H1 (cell line): ENCODE results near the gene SPRR2B. TPM values are rescaled to one million over a fixed set of nuclear protein-coding genes. Genes with fewer than 3 reads are reported as not detected.

ENCODE experiments used
- CTCF ChIA-PET: fragments of 300-600 bp; sonication (Branson Sonifier 250); formaldehyde crosslinking; loops from one replicate; lab custom pipeline; 2021; ENCODE audit not compliant: partially characterized antibody; lab: Charles Lee
- POLR2A ChIA-PET: fragments of 300-600 bp; sonication (Branson Sonifier 250); formaldehyde crosslinking; loops from one replicate; lab custom pipeline; 2021; ENCODE audit warnings: inconsistent platforms; ENCODE audit not compliant: partially characterized antibody; lab: Charles Lee
- DNase-seq, 2 experiments: peaks; one replicate each; pipeline versions ENCODE4 v3.0.0 to v3.0.0-alpha.2; 2010 to 2022; ENCODE audit warnings: low spot score in 2 of 2, low read depth in 1 of 2, mixed read lengths in 1 of 2
- FAIRE-seq: peaks from 2 replicates; lab custom pipeline; 2011; peaks lifted over from hg19 to GRCh38; lab: Jason Lieb, UNC
- H2AFZ ChIP-seq: 2 replicates; pipeline ENCODE4 v1.8.1; 2012; ENCODE audit warnings: low read length, inconsistent platforms
- H2AK5ac ChIP-seq: 2 replicates; pipeline ENCODE4 v1.6.1; 2013; ENCODE audit warnings: low read depth, low read length
- H2BK120ac ChIP-seq: replicated peaks from 2 replicates; pipeline ENCODE3; 2013; ENCODE audit warnings: low read depth, low read length, inconsistent platforms
- H2BK12ac ChIP-seq: 2 replicates; pipeline ENCODE4 v1.6.1; 2013; ENCODE audit warnings: low read depth, low read length
- H2BK15ac ChIP-seq: 2 replicates; pipeline ENCODE4 v1.6.1; 2013; ENCODE audit warnings: low read length
- H2BK20ac ChIP-seq: 2 replicates; pipeline ENCODE4 v1.6.1; 2013; ENCODE audit warnings: low read length
- H2BK5ac ChIP-seq: 2 replicates; pipeline ENCODE4 v1.6.1; 2013; ENCODE audit warnings: low read depth, low read length
- H3K14ac ChIP-seq: 2 replicates; pipeline ENCODE4 v1.6.1; 2013; ENCODE audit warnings: inconsistent platforms; ENCODE audit not compliant: insufficient read length
- H3K18ac ChIP-seq: 2 replicates; pipeline ENCODE4 v1.6.1; 2013; ENCODE audit warnings: low read length; ENCODE audit errors: extremely low read depth
- H3K23ac ChIP-seq: 2 replicates; pipeline ENCODE4 v1.6.1; 2013; ENCODE audit warnings: inconsistent platforms; ENCODE audit not compliant: insufficient read length
- H3K23me2 ChIP-seq: 2 replicates; pipeline ENCODE4 v1.6.1; 2013; ENCODE audit warnings: low read depth, low read length
- H3K27ac ChIP-seq: 2 replicates; pipeline ENCODE4 v1.6.1; 2011; ENCODE audit warnings: low read depth, low read length, inconsistent platforms
- H3K27me3 ChIP-seq, 4 experiments: replicated peaks in 1 of 4; 1 replicate in 1 of 4; 2 replicates in 3 of 4; pipeline versions ENCODE4 v1.6.1 to v1.8.1; 2011 to 2013; ENCODE audit warnings: low read length in 3 of 4, mild to moderate bottlenecking in 3 of 4, inconsistent platforms in 2 of 4, mixed read lengths in 2 of 4, moderate library complexity in 1 of 4; ENCODE audit not compliant: control insufficient read depth in 3 of 4, insufficient read depth in 3 of 4; ENCODE audit errors: extremely low read depth in 1 of 4
- H3K36me3 ChIP-seq, 4 experiments: 2 replicates each; pipeline versions ENCODE4 v1.6.1 to v1.8.1; 2011 to 2013; ENCODE audit warnings: mild to moderate bottlenecking in 4 of 4, low read length in 3 of 4, moderate library complexity in 2 of 4, control low read depth in 1 of 4, inconsistent platforms in 1 of 4; ENCODE audit not compliant: insufficient read depth in 4 of 4, control insufficient read depth in 2 of 4
- H3K4ac ChIP-seq: replicated peaks from 2 replicates; pipeline ENCODE3; 2013; ENCODE audit warnings: low read length, low read depth, mixed read lengths, inconsistent platforms; ENCODE audit not compliant: insufficient read length
- H3K4me1 ChIP-seq, 4 experiments: replicated peaks in 1 of 4; 1 replicate in 1 of 4; 2 replicates in 3 of 4; pipeline versions ENCODE4 v1.6.1 to v1.8.1; 2011 to 2013; ENCODE audit warnings: low read length in 3 of 4, inconsistent platforms in 2 of 4, mixed read lengths in 1 of 4; ENCODE audit not compliant: insufficient read depth in 4 of 4, control insufficient read depth in 3 of 4
- H3K4me2 ChIP-seq, 2 experiments: 2 replicates each; pipeline versions ENCODE4 v1.6.1 to v1.8.1; 2011 to 2013; ENCODE audit warnings: low read depth in 2 of 2, low read length in 2 of 2, control low read depth in 1 of 2, inconsistent platforms in 1 of 2, mild to moderate bottlenecking in 1 of 2; ENCODE audit not compliant: insufficient read depth in 1 of 2
- H3K4me3 ChIP-seq, 4 experiments: fragments of 200-600, 300-600 bp in 1 of 4; sonication (generic), shearing (Covaris generic), sonication (Bioruptor Twin) in 1 of 4; 2 replicates each; pipeline versions ENCODE4 v1.5.1 to v1.8.1; 2011 to 2016; ENCODE audit warnings: low read length in 4 of 4, low read depth in 3 of 4, control low read depth in 2 of 4, inconsistent platforms in 2 of 4, mild to moderate bottlenecking in 2 of 4, mixed read lengths in 1 of 4, moderate library complexity in 1 of 4; ENCODE audit not compliant: insufficient read depth in 2 of 4; ENCODE audit errors: extremely low read depth in 1 of 4
- H3K56ac ChIP-seq: replicated peaks from 2 replicates; pipeline ENCODE3; 2013; ENCODE audit warnings: low read depth, mild to moderate bottlenecking, mixed read lengths, low read length, inconsistent platforms; ENCODE audit not compliant: insufficient read length
- H3K79me1 ChIP-seq: 2 replicates; pipeline ENCODE4 v1.6.1; 2013; ENCODE audit warnings: low read depth, low read length, control low read depth
- H3K79me2 ChIP-seq, 2 experiments: 2 replicates each; pipeline versions ENCODE4 v1.6.1 to v1.8.1; 2012 to 2013; ENCODE audit warnings: low read length in 2 of 2, mild to moderate bottlenecking in 2 of 2, inconsistent platforms in 1 of 2; ENCODE audit not compliant: insufficient read depth in 2 of 2, control insufficient read depth in 1 of 2
- H3K9ac ChIP-seq, 4 experiments: replicated peaks in 1 of 4; 1 replicate in 1 of 4; 2 replicates in 3 of 4; pipeline versions ENCODE4 v1.6.1 to v1.8.1; 2011 to 2013; ENCODE audit warnings: low read depth in 3 of 4, low read length in 3 of 4, control low read depth in 2 of 4, mild to moderate bottlenecking in 2 of 4, moderate library complexity in 2 of 4, inconsistent platforms in 1 of 4; ENCODE audit errors: extremely low read depth in 1 of 4
- H3K9me3 ChIP-seq, 2 experiments: 2 replicates each; pipeline versions ENCODE4 v1.6.1 to v1.8.1; 2012 to 2013; ENCODE audit warnings: mild to moderate bottlenecking in 2 of 2, moderate library complexity in 2 of 2, control low read depth in 1 of 2, inconsistent platforms in 1 of 2, low read depth in 1 of 2, low read length in 1 of 2, mixed read lengths in 1 of 2; ENCODE audit not compliant: insufficient read depth in 2 of 2
- H4K20me1 ChIP-seq, 2 experiments: replicated peaks in 1 of 2; 2 replicates each; pipeline versions ENCODE3 to v1.8.1; 2011 to 2013; ENCODE audit warnings: inconsistent platforms in 2 of 2, low read length in 2 of 2, mild to moderate bottlenecking in 1 of 2; ENCODE audit not compliant: insufficient read depth in 2 of 2, control insufficient read depth in 1 of 2
- H4K5ac ChIP-seq: 2 replicates; pipeline ENCODE4 v1.6.1; 2013; ENCODE audit warnings: low read length, low read depth, mixed read lengths, inconsistent platforms; ENCODE audit not compliant: insufficient read length
- H4K8ac ChIP-seq: 2 replicates; pipeline ENCODE4 v1.8.0; 2013; ENCODE audit warnings: mild to moderate bottlenecking, moderate library complexity, low read length, inconsistent platforms; ENCODE audit not compliant: insufficient read depth; ENCODE audit errors: extremely low read depth
- H4K91ac ChIP-seq: replicated peaks from 2 replicates; pipeline ENCODE3; 2013; ENCODE audit warnings: low read length, mixed read lengths, inconsistent platforms; ENCODE audit not compliant: insufficient read length
- CEBPB ChIP-seq: IDR thresholded peaks from 2 replicates; pipeline ENCODE4 v1.6.1; 2012; ENCODE audit warnings: low read depth, low read length
- HDAC6 ChIP-seq: IDR thresholded peaks from one replicate; pipeline ENCODE4 v1.7.1; 2012; ENCODE audit warnings: low read depth, mild to moderate bottlenecking, inconsistent platforms, low read length, moderate library complexity
- PHF8 ChIP-seq: fragments of 200-600 bp; sonication (generic); conservative IDR thresholded peaks from 2 replicates; pipeline ENCODE4 v1.7.1; 2012; ENCODE audit warnings: low read depth, mild to moderate bottlenecking, inconsistent platforms, low read length, moderate library complexity
- WGBS, 2 experiments: shearing (Covaris generic) in 1 of 2; methylation state at CpG; one replicate each; pipeline versions ENCODE4 v1.1.6 to v1.1.7; 2013 to 2015; ENCODE audit warnings: low lambda C conversion rate in 2 of 2, mixed read lengths in 2 of 2, inconsistent platforms in 1 of 2, low coverage in 1 of 2, missing lambda C conversion rate in 1 of 2; ENCODE audit not compliant: insufficient replicate concordance in 2 of 2, insufficient coverage in 1 of 2, insufficient read length in 1 of 2; ENCODE audit errors: extremely low coverage in 1 of 2, missing lambda C conversion rate in 1 of 2; 5-methylcytosine and 5-hydroxymethylcytosine counted together
- polyA plus RNA-seq, 7 experiments: library from polyadenylated mRNA; depleted of rRNA in 3 of 7; stranded (reverse) in 5 of 7; unstranded in 2 of 7; fragments of >200 nt in 5 of 7; fragments of 200-250 nt in 2 of 7; gene quantifications; 1 replicate in 5 of 7; 2 replicates in 1 of 7; 4 replicates in 1 of 7; pipeline versions ENCODE4 v1.2.1 to v1.2.3, GENCODE V29; 2011 to 2013; ENCODE audit warnings: missing spikeins in 2 of 7, mixed read lengths in 2 of 7
- total RNA-seq: library from RNA; stranded (reverse); fragmentation: NEBNext Ultra II Directional; extraction: Animal tissue kit (Norgen Biotek cat#: 25700); gene quantifications from 2 replicates; pipeline ENCODE4 v1.2.1, GENCODE V29; 2021

The SPRR2B gene
- total and polyA plus RNA-seq, 2 of the 8 experiments (the other 6 are each of a cell fraction or from before 2014, with no cell fraction given) = not detected

- no peak for TF ChIP-seq PHF8
- no peak for TF ChIP-seq HDAC6
- no peak for TF ChIP-seq CEBPB
- H3K4me1 ChIP-seq = no peaks in the 10 kb centered on the region; a peak in 1 of 7 replicates
- H4K91ac ChIP-seq = no peak overlapping the region
- H3K4me2 ChIP-seq = no peak overlapping the region
- ChIA-PET POLR2A (no interaction called here), CTCF (no interaction called here)
- DNase-seq (no peak), FAIRE-seq (no peak)
- H3K4ac ChIP-seq = no peak overlapping the region
- no peak overlapping the region for H3K23ac ChIP-seq
- H3K56ac ChIP-seq = no peak overlapping the region
- no peak overlapping the region for H2BK12ac ChIP-seq
- 89% methylated on average over 3 of the region's 3 CpGs; no CpG with 5 or more reads in 1 of the 2 experiments for WGBS, 2 experiments
- H4K20me1 ChIP-seq = no peaks in the 10 kb centered on the region
- H3K23me2 ChIP-seq = no peaks in the 10 kb centered on the region
- no peak overlapping the region for H3K4me3 ChIP-seq
- H3K27me3 ChIP-seq = no peaks in the 10 kb centered on the region
- no peak overlapping the region for H3K9ac ChIP-seq
- no peaks in the 10 kb centered on the region for H3K36me3 ChIP-seq
- H2BK20ac ChIP-seq = no peak overlapping the region
- H2BK120ac ChIP-seq = no peak overlapping the region
- H3K79me2 ChIP-seq = no peaks in the 10 kb centered on the region
- no peaks in the 10 kb centered on the region for H3K79me1 ChIP-seq
- no peak overlapping the region for H2BK15ac ChIP-seq
- no peak overlapping the region for H2BK5ac ChIP-seq
- peaks cover 0 to 4% of the 10 kb centered on the region in 2 experiments; a peak in 1 of 4 replicates for H3K9me3 ChIP-seq
- no peak overlapping the region for H3K14ac ChIP-seq
- H3K18ac ChIP-seq = no peak overlapping the region
- no peak overlapping the region for H2AFZ ChIP-seq
- H4K8ac ChIP-seq = no peak overlapping the region
- H4K5ac ChIP-seq = no peak overlapping the region
- H2AK5ac ChIP-seq = no peak overlapping the region
- no peak overlapping the region for H3K27ac ChIP-seq
These were observed 10.3 kb upstream of the SPRR2B start for GRCh38 chr1:153081736-153082135.
